Sigmoid colon (tissue), 4 donors: ENCODE data around the gene COL6A2.

ENCODE experiments used
- POLR2AphosphoS5 ChIP-seq, 4 donors: sonication (generic); formaldehyde crosslinking; IDR thresholded peaks; one replicate each; pipeline ENCODE4 v1.6.1; 2017; ENCODE audit warnings: antibody characterized with exemption in 4 of 4
- TF ChIP-seq, protein P1 (sequence below), 4 experiments: fragments of 450-650 bp in 3 of 4; fragments of 200-600 bp in 1 of 4; IDR thresholded peaks; one replicate each; pipeline ENCODE4 v1.5.1; 2016 to 2019; ENCODE audit warnings: antibody characterized with exemption in 4 of 4, mild to moderate bottlenecking in 3 of 4, moderate library complexity in 2 of 4

DNA sequence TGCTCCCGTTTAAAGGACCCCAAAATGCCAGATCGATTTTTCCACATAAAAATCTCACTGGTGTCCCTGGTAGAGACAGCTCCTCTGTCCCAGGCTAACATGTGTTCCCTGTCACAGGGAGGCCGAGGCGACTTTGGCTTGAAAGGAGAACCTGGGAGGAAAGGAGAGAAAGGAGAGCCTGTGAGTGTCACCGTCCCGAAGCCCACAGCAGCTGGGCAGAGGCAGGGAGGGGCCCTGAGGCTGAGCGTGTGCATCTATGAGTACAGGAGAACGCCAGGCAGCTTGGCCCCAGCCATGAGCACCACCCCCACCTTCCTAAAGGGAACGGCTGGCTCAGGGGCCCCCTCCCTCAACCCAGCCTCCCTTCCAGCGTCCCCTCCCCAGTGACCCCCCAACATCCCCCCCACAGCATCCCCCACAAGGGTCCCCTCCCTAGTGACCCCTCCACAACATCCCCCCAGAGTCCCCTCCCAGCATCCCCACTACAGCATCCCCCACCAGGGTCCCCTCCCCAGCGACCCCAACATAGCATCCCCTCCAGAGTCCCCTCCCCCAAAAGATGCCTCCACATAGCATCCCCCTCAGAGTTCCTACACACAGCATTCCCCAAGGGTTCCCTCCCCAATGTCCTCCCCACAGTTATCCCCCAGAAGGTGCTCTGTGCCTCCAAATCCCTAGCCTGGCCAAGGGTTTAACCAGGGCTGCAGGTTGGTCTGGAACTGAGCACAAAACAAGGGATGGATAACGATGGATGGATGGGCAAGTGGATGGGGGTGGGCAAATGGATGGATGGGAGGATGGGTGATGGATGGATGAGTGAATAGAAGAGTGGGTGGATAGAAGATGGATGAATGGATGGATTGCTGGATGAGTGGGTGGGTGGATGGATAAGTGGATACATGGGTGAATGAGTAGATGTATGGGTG is 25.1 kb downstream of the COL6A2 start:
- TF ChIP-seq, protein P1, sequence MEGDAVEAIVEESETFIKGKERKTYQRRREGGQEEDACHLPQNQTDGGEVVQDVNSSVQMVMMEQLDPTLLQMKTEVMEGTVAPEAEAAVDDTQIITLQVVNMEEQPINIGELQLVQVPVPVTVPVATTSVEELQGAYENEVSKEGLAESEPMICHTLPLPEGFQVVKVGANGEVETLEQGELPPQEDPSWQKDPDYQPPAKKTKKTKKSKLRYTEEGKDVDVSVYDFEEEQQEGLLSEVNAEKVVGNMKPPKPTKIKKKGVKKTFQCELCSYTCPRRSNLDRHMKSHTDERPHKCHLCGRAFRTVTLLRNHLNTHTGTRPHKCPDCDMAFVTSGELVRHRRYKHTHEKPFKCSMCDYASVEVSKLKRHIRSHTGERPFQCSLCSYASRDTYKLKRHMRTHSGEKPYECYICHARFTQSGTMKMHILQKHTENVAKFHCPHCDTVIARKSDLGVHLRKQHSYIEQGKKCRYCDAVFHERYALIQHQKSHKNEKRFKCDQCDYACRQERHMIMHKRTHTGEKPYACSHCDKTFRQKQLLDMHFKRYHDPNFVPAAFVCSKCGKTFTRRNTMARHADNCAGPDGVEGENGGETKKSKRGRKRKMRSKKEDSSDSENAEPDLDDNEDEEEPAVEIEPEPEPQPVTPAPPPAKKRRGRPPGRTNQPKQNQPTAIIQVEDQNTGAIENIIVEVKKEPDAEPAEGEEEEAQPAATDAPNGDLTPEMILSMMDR (IDR thresholded peaks at IDR 0.05) = no peak
- TF ChIP-seq POLR2AphosphoS5 (IDR thresholded peaks at IDR 0.05) = peak in 1 of 4 donors; percentile 6
